Neural progenitor cell (in vitro differentiated cells): Measurements from ENCODE around the gene PBXIP1.

Source experiments
- EZH2phosphoT487 ChIP-seq: fragments of 200-600 bp; sonication (generic); IDR thresholded peaks from 2 replicates; pipeline ENCODE4 v1.6.1; 2017; ENCODE audit warnings: antibody characterized with exemption
- TF ChIP-seq, protein P1 (sequence below): fragments of 200-600 bp; sonication (generic); IDR thresholded peaks from 2 replicates; pipeline ENCODE4 v1.5.1; 2017; ENCODE audit warnings: antibody characterized with exemption, mild to moderate bottlenecking

DNA sequence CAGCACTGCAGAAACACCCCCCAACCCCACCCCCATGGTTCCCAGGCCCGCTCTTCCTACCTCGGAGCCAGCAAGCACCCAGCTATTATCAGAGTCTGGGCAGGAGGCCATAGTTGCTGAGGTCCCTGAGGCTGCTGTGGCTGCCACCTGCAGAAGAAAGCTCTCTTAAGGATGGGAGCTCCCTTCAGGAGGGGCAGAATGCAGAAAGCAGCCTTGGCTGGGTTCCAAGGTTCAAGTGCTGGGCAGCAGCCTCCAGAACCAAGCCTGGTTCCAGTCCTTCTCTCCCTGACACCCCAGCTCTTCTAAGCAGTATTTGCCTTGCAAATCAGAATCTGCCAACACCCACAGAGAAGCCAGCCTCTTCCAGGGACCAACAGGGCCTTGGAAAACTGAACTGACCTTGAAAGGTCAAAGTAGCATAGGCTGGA, 2.3 kb downstream of the PBXIP1 start:
- TF ChIP-seq, protein P1, sequence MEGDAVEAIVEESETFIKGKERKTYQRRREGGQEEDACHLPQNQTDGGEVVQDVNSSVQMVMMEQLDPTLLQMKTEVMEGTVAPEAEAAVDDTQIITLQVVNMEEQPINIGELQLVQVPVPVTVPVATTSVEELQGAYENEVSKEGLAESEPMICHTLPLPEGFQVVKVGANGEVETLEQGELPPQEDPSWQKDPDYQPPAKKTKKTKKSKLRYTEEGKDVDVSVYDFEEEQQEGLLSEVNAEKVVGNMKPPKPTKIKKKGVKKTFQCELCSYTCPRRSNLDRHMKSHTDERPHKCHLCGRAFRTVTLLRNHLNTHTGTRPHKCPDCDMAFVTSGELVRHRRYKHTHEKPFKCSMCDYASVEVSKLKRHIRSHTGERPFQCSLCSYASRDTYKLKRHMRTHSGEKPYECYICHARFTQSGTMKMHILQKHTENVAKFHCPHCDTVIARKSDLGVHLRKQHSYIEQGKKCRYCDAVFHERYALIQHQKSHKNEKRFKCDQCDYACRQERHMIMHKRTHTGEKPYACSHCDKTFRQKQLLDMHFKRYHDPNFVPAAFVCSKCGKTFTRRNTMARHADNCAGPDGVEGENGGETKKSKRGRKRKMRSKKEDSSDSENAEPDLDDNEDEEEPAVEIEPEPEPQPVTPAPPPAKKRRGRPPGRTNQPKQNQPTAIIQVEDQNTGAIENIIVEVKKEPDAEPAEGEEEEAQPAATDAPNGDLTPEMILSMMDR: no peak
- no peak for TF ChIP-seq EZH2phosphoT487
